SK-N-SH (cell line): ENCODE results near the gene C19orf73. TPM values are rescaled to one million over a fixed set of nuclear protein-coding genes. Genes with fewer than 3 reads are reported as not detected.

Experiments used
- CTCF ChIA-PET: fragments of 300-600, 350-600 bp; formaldehyde crosslinking; extraction: SDS; loops from one replicate; lab custom pipeline; 2021; lab: Yijun Ruan, JAX
- POLR2A ChIA-PET: fragments of 350-600 bp; sonication (Branson Sonifier 250); formaldehyde crosslinking; extraction: SDS; loops from one replicate; lab custom pipeline; 2020; ENCODE audit warnings: antibody characterized with exemption, inconsistent platforms; lab: Yijun Ruan, JAX
- DNase-seq: peaks from one replicate; pipeline ENCODE4 v3.0.0; 2012
- H2AFZ ChIP-seq: fragments of 200-600 bp; sonication (generic); 2 replicates; pipeline ENCODE4 v1.8.1; 2016; ENCODE audit warnings: antibody characterized with exemption, mild to moderate bottlenecking, low read depth
- H3F3A ChIP-seq: fragments of 200-600 bp; sonication (generic); replicated peaks from 2 replicates; pipeline ENCODE3; 2016; ENCODE audit warnings: antibody characterized with exemption, mild to moderate bottlenecking; ENCODE audit not compliant: insufficient read depth
- H3K27ac ChIP-seq, 2 experiments: fragments of 200-500 bp in 1 of 2; fragments of 200-600 bp in 1 of 2; sonication (Bioruptor generic) in 1 of 2; sonication (generic), shearing (Covaris generic) in 1 of 2; 2 replicates each; pipeline versions ENCODE4 v1.5.1 to v1.6.1; 2014 to 2016; ENCODE audit warnings: low read depth in 2 of 2, inconsistent platforms in 1 of 2, low read length in 1 of 2, mild to moderate bottlenecking in 1 of 2, mixed read lengths in 1 of 2
- H3K27me3 ChIP-seq: fragments of 200-600 bp; sonication (generic), shearing (Covaris generic); 2 replicates; pipeline ENCODE4 v1.6.1; 2016; ENCODE audit warnings: mixed run types; ENCODE audit not compliant: insufficient read depth
- H3K36me3 ChIP-seq, 2 experiments: fragments of 200-500 bp in 1 of 2; fragments of 200-600 bp in 1 of 2; sonication (Bioruptor generic) in 1 of 2; sonication (generic) in 1 of 2; replicated peaks in 1 of 2; 2 replicates each; pipeline versions ENCODE3 to v1.5.1; 2014 to 2016; ENCODE audit warnings: low read length in 1 of 2, mild to moderate bottlenecking in 1 of 2; ENCODE audit not compliant: insufficient read depth in 2 of 2, control insufficient read depth in 1 of 2
- H3K4me1 ChIP-seq, 2 experiments: fragments of 200-500 bp in 1 of 2; fragments of 200-600 bp in 1 of 2; sonication (Bioruptor generic) in 1 of 2; sonication (generic), shearing (Covaris generic) in 1 of 2; 2 replicates each; pipeline versions ENCODE4 v1.5.1 to v1.6.1; 2014 to 2016; ENCODE audit warnings: low read depth in 1 of 2, low read length in 1 of 2, mixed run types in 1 of 2; ENCODE audit not compliant: insufficient read depth in 2 of 2, control insufficient read depth in 1 of 2
- H3K4me2 ChIP-seq: fragments of 200-600 bp; sonication (generic), shearing (Covaris generic); 2 replicates; pipeline ENCODE4 v1.6.1; 2017; ENCODE audit warnings: mixed run types
- H3K4me3 ChIP-seq, 2 experiments: fragments of 200-500 bp in 1 of 2; fragments of 200-600 bp in 1 of 2; sonication (Bioruptor generic) in 1 of 2; sonication (generic), shearing (Covaris generic) in 1 of 2; 2 replicates each; pipeline versions ENCODE4 v1.5.1 to v1.8.1; 2014 to 2016; ENCODE audit warnings: low read depth in 2 of 2, inconsistent platforms in 1 of 2, low read length in 1 of 2, mild to moderate bottlenecking in 1 of 2, mixed read lengths in 1 of 2, moderate library complexity in 1 of 2
- H3K79me2 ChIP-seq: fragments of 200-600 bp; sonication (generic); 2 replicates; pipeline ENCODE4 v1.8.1; 2017; ENCODE audit warnings: mild to moderate bottlenecking; ENCODE audit not compliant: insufficient read depth
- H3K9ac ChIP-seq: fragments of 200-600 bp; sonication (generic); 2 replicates; pipeline ENCODE4 v1.6.1; 2017; ENCODE audit warnings: mixed run types
- H3K9me2 ChIP-seq: fragments of 200-600 bp; sonication (generic); 2 replicates; pipeline ENCODE4 v1.6.1; 2017; ENCODE audit warnings: mixed run types
- H3K9me3 ChIP-seq: fragments of 200-600 bp; sonication (generic); 2 replicates; pipeline ENCODE4 v1.6.1; 2017; ENCODE audit warnings: mixed run types, mild to moderate bottlenecking, moderate library complexity
- H4K20me1 ChIP-seq: fragments of 200-600 bp; sonication (generic); 2 replicates; pipeline ENCODE4 v1.6.1; 2017; ENCODE audit warnings: mild to moderate bottlenecking, mixed run types; ENCODE audit not compliant: insufficient read depth
- CHD2 ChIP-seq: fragments of 150-350 bp; IDR thresholded peaks from 2 replicates; pipeline ENCODE4 v1.6.1; 2018; ENCODE audit warnings: low read length; ENCODE audit not compliant: partially characterized antibody
- CTCF ChIP-seq: fragments of 200-600 bp; sonication (generic); IDR thresholded peaks from 2 replicates; pipeline ENCODE4 v1.6.1; 2017; ENCODE audit warnings: antibody characterized with exemption, mild to moderate bottlenecking, moderate library complexity
- EP300 ChIP-seq, 2 experiments: IDR thresholded peaks; 2 replicates each; pipeline versions ENCODE4 v1.4.0 to v1.6.1; 2012; ENCODE audit warnings: borderline replicate concordance in 1 of 2, low read depth in 1 of 2, low read length in 1 of 2
- FOXM1 ChIP-seq: IDR thresholded peaks from 2 replicates; pipeline ENCODE4 v1.4.0; 2012; ENCODE audit warnings: low read depth, mild to moderate bottlenecking
- GABPA ChIP-seq: IDR thresholded peaks from 2 replicates; pipeline ENCODE4 v1.4.0; 2012; ENCODE audit warnings: low read depth, mild to moderate bottlenecking
- MAX ChIP-seq: IDR thresholded peaks from 2 replicates; pipeline ENCODE4 v1.4.0; 2012; ENCODE audit warnings: low read depth
- MEF2A ChIP-seq: IDR thresholded peaks from 2 replicates; pipeline ENCODE4 v1.4.0; 2012; ENCODE audit warnings: low read depth, borderline replicate concordance
- NFIC ChIP-seq: IDR thresholded peaks from 2 replicates; pipeline ENCODE4 v1.4.0; 2012; ENCODE audit warnings: borderline replicate concordance
- NRF1 ChIP-seq: IDR thresholded peaks from 2 replicates; pipeline ENCODE4 v1.6.1; 2012; ENCODE audit warnings: low read depth, mild to moderate bottlenecking, low read length
- POLR2AphosphoS5 ChIP-seq: IDR thresholded peaks from 2 replicates; pipeline ENCODE4 v1.6.1; 2012; ENCODE audit warnings: low read depth, low read length
- RAD21 ChIP-seq: IDR thresholded peaks from 2 replicates; pipeline ENCODE4 v1.6.1; 2012; ENCODE audit warnings: mild to moderate bottlenecking, low read length
- RCOR1 ChIP-seq: fragments of 150-350 bp; IDR thresholded peaks from 2 replicates; pipeline ENCODE4 v1.6.1; 2017; ENCODE audit warnings: antibody characterized with exemption, low read length
- RXRA ChIP-seq: IDR thresholded peaks from 2 replicates; pipeline ENCODE4 v1.4.0; 2012; ENCODE audit warnings: low read depth, mild to moderate bottlenecking, borderline replicate concordance
- SIN3A ChIP-seq: IDR thresholded peaks from 2 replicates; pipeline ENCODE4 v1.6.1; 2012; ENCODE audit warnings: low read depth, mild to moderate bottlenecking, low read length, moderate library complexity, borderline replicate concordance
- TCF12 ChIP-seq: IDR thresholded peaks from 2 replicates; pipeline ENCODE4 v1.4.0; 2012
- USF2 ChIP-seq: fragments of 150-350 bp; IDR thresholded peaks from 2 replicates; pipeline ENCODE4 v1.6.1; 2017; ENCODE audit warnings: antibody characterized with exemption, low read length, low read depth, borderline replicate concordance
- ZBTB33 ChIP-seq: IDR thresholded peaks from 2 replicates; pipeline ENCODE4 v1.4.0; 2012; ENCODE audit warnings: low read depth, borderline replicate concordance
- WGBS: methylation state at CpG from one replicate; pipeline ENCODE4 v1.1.6; 2017; ENCODE audit warnings: low lambda C conversion rate; 5-methylcytosine and 5-hydroxymethylcytosine counted together
- polyA plus RNA-seq, 3 experiments: library from polyadenylated mRNA; depleted of rRNA; stranded (reverse); fragments of >200 nt; gene quantifications; 2 replicates each; pipeline ENCODE4 v1.2.3, GENCODE V29; 2012

Gene C19orf73
- polyA plus RNA-seq, 1 of the 3 experiments (the other 2 are of a cell fraction) = 3.0 TPM

GRCh38 chr19:49130325-49130724 lies 11.4 kb upstream of the C19orf73 start:
- WGBS = 96% methylated on average over 23 of the region's 24 CpGs
- Histone ChIP-seq H3K9me3 (no peaks in the 10 kb centered on the region), H4K20me1 (no peaks in the 10 kb centered on the region)
- TF ChIP-seq CTCF (no peak), NFIC (no peak), EP300 (IDR thresholded peaks at IDR 0.05; ENCODE audit: borderline replicate concordance in 1 of 2, low read depth in 1 of 2, low read length in 1 of 2) (no peak), RAD21 (no peak), MEF2A (no peak), ZBTB33 (no peak), MAX (no peak), RXRA (no peak), POLR2AphosphoS5 (no peak), FOXM1 (no peak), USF2 (no peak), GABPA (no peak), NRF1 (no peak), CHD2 (no peak), SIN3A (no peak), TCF12 (no peak), RCOR1 (no peak)
- TF ChIP-seq, all 33 proteins: peak for 0
- POLR2A ChIA-PET = interaction anchor here (0.6 to 0.7 kb wide), 2 partner anchors 10 to 63 kb away, joined by 3 read pairs; no protein-coding TSS in a partner anchor
- Histone ChIP-seq H3K79me2 (no peaks in the 10 kb centered on the region), H3K36me3 (no peaks in the 10 kb centered on the region), H3K4me2 (no peak overlapping the region), H3K4me3 (no peak overlapping the region), H3K9ac (no peak overlapping the region), H2AFZ (no peak overlapping the region), H3K4me1 (peaks cover 10 to 11% of the 10 kb centered on the region in 2 experiments; a peak in 2 of 4 replicates), H3K27ac (no peak overlapping the region), H3F3A (no peaks in the 10 kb centered on the region), H3K9me2 (no peaks in the 10 kb centered on the region), H3K27me3 (no peaks in the 10 kb centered on the region)
- CTCF ChIA-PET = interaction anchor here (0.7 to 2.0 kb wide), 5 partner anchors 16 to 69 kb away, joined by 4 to 9 read pairs (median 6); partner anchors contain the start of gene LIN7B
- DNase-seq = no peak
